KBM-7 (cell line): ENCODE results near the gene POU5F1.
"Not testable (repeated sequence)": the region's sequence is repeated elsewhere in the genome, so short reads cannot be mapped to it uniquely, and the experiment has no call there.

Experiments
- DNase-seq: peaks from one replicate; pipeline ENCODE4 v3.0.0-alpha.2; 2015
- in situ Hi-C: fragments of 300-500 bp; cut with MboI; formaldehyde crosslinking; loops from 2 replicates; pipeline ENCODE4 v1.14.3; 2020; ENCODE audit warnings: low sequenced_read_pairs, low pct_unique_long_range_greater_than_20kb, mixed read lengths

Gene POU5F1

DNA sequence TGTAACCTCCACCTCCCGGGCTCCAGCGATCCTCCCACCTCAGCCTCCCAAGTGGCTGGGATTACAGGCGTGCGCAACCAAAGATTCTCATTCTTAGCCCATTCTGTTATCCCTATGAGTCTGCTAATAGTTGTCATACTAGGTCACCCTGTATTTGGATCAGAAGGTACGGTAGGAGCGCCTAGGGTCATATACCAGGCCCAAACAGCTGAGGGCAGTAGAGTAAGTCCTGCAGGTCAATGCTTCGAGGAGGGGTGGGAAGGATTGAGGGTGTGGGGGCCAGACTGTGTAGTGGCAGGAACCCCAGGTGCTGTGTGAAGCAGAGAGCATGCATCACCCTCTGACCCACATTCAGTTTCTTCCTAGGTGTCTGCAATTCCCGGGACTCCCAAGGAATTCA lies 22.7 kb upstream of the POU5F1 start:
- DNase-seq: no peak
- in situ Hi-C loops: no loop called here

GRCh38 chr6:31192431-31193105 lies 22.1 kb upstream of the POU5F1 start:
- DNase-seq: peak; percentile 72
- in situ Hi-C loops: not testable (repeated sequence)

DNA sequence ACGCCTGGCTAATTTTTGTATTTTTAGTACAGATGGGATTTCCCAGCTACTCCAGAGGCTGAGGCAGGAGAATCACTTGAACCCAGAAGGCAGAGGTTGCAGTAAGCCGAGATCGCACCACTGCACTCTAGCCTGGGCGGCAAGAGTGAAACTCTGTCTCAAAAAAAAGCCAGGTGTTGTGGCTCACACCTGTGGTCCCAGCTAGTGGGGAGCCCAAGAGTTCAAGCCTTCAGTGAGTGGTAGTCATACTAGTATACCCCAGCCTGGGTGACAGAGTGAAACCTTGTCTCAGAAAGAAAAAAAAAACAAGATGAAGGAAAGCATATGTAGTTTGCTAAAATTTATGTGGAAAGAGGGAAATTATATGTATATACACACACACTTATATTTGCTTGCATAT lies 20.0 kb upstream of the POU5F1 start:
- in situ Hi-C loops: no loop called here
- no peak for DNase-seq

GRCh38 chr6:31189223-31189622 lies 18.7 kb upstream of the POU5F1 start:
- DNase-seq, in situ Hi-C loops: not testable (repeated sequence)

DNA sequence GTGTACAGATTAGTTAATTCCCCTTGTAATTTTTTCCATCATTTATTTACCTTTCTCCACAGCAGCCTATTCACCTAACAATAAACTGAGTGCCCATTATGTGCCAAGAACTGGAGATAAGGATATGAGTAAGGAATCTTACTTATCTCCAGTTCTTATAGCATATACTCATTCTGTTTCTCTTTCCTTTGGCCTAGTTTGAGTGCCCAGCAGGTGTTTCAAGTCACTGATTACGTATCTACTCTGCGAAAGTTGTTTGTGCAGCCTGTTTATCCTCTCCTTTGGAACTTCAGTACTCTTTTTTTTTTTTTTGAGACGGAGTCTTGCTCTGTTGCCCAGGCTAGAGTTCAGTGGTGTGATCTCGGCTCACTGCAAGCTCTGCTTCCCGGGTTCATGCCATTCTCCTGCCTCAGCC lies 17.3 kb upstream of the POU5F1 start:
- in situ Hi-C loops: no loop called here
- DNase-seq: no peak

DNA sequence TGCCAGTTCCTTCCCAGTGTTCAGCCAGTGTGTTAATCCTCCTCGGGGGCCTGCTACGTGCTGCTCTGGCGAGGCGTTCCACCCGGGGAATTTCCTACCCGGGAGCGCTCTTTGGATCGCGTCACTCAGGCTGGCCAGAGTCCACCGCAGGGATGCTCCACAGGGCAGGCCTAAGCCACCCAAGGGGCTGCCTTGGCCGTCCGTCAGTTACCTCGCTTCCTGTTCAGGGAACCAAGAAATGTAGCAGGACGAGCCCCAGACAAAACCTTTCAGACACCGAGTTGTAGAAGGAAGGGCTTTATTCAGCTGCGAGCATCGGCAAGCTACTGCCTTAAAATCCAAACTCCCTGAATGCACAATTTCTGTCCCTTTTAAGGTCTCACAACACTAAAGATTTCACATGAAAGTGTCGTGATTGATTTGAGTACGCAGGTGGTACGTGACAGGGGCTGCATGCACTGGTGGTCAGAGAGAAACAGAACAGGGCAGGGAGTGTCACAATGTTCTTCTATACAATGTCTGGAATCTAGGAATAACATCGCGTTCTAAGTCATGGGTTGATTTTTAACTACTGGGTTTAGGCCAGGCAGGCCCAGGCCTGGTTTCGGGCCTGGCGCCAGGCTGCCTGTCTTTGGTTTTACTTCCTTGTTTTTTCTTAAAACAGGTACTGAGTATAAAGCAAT lies 15.7 kb upstream of the POU5F1 start:
- in situ Hi-C loops: no loop called here
- DNase-seq: no peak

DNA sequence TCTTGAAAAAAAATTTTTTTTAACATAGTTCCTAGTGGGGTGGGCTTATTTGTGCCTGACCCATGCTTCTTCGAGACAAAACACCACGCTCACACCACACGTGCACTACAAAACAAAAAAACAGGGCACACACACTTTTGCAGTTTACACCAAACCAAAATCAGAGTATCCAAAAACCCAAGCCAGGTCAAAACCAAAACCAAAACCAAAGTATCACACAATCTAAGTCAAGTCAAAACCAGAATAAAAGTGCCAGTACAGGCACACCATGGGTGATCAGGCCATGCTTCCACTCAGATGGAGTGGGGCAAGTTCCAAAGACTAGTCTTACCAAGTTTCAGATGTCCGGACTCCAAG lies 15.2 kb upstream of the POU5F1 start:
- in situ Hi-C loops, DNase-seq: not testable (repeated sequence)

DNA sequence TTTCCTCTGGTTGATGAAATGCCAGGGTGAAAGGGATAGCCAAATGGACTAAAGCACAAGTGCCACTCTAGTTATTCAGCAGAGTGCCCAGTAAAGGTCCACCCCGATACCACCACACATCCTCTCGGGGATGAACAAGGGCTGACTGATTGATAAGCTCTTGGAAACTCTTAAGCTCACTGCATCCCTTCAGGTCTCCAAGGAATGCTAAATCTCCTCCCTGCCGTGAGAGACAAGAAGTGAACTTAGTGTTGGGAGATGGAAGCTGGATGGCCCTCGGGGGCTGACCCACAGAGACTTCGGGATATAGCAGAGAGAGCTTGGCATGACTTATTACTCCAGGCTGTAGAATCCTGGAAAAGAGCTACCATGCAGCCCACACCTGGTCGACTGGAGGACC lies 13.4 kb upstream of the POU5F1 start:
- DNase-seq, in situ Hi-C loops: not testable (repeated sequence)

- in situ Hi-C loops, DNase-seq: not testable (repeated sequence)
Observed at GRCh38 chr6:31183287-31183686, 12.8 kb upstream of the POU5F1 start.

- DNase-seq: no peak
- in situ Hi-C loops: no loop called here
Observed at GRCh38 chr6:31180500-31180899, 10.0 kb upstream of the POU5F1 start.

- DNase-seq: no peak
- in situ Hi-C loops: no loop called here
Observed at GRCh38 chr6:31179896-31180295, 9.4 kb upstream of the POU5F1 start.

GRCh38 chr6:31179042-31179386 lies 8.5 kb upstream of the POU5F1 start:
- DNase-seq: no peak
- in situ Hi-C loops: no loop called here

DNA sequence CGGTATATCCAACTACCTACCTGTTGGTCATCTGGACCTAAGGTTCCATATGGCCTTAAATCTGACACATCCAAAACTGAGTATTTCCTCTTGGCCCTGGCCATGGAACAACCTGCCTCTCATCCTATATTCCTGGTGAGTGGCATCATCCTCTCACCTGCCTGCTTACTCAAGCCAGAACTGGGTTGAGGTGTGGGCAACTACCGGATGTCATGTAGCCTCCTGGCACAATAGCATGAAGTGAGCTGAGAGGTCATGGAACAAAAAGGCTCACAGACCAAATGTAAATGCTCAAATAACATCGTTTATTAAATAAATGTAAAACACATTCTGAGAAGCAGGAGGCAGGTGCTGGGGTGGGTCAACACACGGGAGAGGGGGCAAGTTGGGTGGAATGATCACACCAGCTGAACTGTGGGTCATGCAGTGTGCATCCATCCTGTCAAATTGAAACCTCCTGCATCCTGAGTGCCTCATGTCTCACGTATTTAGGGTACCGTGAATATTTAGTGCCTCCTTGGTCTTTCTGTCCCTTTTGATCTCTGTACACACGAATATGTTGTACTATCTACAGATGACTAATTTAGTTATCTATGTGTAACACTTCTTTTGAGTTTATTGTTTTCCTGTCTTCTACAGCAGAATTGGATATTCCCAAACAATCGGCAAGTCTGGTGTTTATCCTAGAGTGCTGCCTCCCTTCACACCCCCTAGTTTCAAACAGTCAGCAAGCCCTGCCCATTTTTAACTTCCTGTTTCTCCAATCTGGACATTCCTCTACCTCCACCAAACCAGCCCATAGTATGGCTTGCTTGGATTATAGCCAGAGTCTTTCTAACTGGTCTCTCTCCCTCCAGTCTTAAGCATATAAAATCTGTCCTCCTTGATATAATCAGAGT lies 7.9 kb upstream of the POU5F1 start:
- no peak for DNase-seq
- in situ Hi-C loops: no loop called here

DNA sequence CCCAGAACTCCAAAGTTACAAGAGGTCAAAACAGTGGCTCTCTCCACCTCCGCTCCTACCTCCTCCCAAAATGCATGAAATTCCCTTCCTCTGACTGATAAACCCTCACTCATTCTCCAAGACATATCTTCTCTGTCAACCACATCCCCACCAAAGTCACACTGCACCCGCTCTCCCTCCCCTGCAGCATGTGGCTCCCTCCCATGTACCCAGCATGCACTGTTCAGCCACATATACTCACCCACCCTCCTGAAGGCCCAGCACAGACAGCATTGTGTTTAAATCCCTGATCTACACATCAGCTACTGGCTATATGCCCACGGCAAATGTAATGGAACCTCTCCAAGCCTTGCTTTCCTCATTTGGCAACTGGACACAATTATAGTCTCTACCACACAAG lies 5.5 kb upstream of the POU5F1 start:
- no peak for DNase-seq
- in situ Hi-C loops: no loop called here

GRCh38 chr6:31174378-31174777 lies 3.9 kb upstream of the POU5F1 start:
- in situ Hi-C loops: no loop called here
- DNase-seq: no peak

DNA sequence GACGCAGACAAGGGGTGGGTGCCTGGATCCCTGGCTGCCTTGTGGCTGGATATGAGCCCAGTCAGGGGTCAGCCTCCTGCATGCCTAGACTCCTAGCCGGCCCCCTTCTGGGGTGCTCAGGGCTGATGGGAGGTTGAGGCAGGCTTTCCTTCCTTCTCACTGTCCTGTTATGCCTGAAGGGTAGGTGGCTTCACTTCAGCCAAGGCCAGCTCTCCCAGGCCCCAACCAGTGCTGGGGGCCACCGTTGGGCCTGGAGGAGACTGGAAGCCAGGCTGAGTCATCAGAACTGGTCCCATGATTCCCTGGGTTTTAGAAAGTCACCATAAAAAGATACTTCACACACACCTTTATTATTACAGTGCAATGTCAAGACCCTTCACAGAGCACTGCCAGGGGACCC lies 2.9 kb upstream of the POU5F1 start:
- in situ Hi-C loops: no loop called here
- no peak for DNase-seq

DNA sequence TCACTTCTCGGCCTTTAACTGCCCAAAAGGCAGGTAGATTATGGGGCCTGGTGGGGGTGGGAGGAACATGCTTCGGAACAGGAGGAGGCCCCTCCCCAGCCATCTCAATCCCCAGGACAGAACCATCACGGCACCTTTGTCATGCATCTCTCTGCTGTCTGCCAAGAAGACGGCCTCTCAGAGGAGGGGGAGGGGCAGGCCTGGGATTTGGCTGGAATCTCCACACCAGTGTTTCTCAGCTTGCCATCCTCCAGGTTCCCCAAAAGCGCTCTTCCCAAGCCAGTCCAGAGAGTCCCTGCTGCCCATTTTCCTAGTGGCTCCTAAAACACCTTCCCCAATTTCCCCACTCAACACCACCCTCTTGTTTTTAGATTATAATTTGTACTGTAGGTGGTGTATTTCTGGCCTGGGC lies 2.5 kb upstream of the POU5F1 start:
- in situ Hi-C loops: no loop called here
- DNase-seq: no peak

- DNase-seq: no peak
Observed at GRCh38 chr6:31171931-31172905, 1.7 kb upstream of the POU5F1 start.

DNA sequence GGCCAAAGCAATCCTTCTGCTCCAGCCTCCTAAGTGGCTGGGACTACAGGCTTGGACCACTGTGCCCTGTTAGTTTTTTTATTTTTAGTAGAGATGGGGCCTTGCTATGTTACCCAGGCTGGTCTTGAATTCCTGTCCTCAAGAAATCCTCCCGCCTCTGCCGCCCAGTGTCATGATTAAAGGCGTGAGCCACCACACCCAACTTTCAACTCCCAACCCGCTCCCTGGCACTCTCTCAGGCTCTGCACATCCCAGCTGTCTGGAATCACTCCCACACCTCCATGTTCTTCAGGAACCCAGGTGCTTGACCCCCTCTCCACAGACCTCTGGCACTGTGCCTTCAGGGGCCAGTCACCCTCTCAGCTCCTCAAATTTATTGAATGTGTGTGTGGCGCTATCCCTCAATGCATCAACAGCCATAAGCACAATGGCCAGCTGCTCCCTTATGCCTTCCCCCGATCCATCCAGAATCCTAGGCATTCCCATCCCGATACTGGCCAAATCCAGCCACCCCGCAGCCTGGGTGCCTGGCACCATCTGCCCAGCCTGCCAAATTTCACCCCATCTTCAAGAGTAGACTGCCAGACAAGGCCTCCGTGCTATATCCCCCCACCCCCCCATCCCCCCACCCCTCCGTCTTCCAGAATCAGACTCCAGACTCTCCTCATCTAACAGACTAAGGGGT lies 647 bp upstream of the POU5F1 start:
- DNase-seq: no peak
- in situ Hi-C loops: no loop called here

More at GRCh38 chr6:31171931-31172905, 1.7 kb upstream of the POU5F1 start:
- in situ Hi-C loops: no loop called here
